NCI-H774 (cell line): Measurements from ENCODE around the gene TNIP1.

Experiments
- DNase-seq: peaks from one replicate; lab custom pipeline; 2025; lab: John Stamatoyannopoulos, UW

TNIP1 gene

DNA sequence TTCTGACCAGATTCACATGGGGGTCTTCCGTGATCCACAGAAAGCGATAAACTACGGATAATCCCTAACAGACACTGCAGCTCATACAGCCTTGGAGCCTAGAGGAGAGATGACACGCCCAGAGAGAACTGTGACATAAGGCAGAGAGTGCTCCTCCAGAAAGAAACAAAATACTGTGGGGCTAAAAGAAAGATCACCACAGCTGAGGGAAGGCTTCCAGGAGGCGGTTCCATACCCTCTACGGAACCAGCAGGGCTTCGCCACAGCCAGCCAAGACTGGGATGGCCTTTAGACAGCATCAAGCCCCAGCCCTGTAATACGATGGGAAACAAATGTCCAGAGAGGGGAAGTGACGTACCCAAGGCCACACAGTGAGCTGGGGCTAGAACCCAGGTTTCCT, 41.2 kb downstream of the TNIP1 start:
- no peak for DNase-seq

DNA sequence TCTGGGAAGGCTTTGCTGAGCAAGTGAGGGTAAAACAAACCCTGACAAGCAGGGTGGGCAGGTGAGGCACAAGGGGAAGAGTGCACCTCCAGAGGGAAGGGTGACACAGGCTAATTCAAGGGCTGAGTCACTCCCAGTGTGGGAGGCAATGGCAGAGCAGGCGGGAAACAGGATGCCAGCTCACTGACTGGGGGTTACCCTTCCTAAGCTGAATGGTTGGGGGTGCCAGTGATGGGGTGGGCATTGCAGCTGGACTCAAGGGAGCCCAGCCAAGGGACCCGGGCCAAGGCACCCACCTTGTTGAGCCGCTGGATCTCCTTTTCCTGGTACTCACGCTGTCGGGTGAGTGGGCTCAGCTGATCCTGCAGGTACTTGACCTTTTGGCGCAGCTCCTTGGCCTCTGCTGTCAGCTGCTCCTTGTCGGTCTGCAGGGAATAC, 42.0 kb downstream of the TNIP1 start:
- DNase-seq = no peak

DNA sequence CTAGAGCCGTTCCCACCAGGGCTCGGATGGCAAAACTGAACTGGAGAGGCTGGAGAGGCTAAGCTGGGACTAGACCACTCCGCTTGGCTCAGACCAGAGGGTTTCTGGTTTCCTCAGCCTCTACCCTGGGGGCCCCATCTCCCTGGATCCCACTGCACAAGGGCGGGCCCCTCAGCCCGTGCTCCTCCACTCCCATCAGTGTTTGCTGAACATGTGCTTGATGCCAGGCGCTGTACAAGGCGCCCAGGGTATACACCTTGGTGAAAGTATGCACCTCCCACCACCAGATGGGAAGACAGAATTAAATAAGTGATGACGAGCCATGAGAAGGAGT, 42.5 kb downstream of the TNIP1 start:
- no peak for DNase-seq

DNA sequence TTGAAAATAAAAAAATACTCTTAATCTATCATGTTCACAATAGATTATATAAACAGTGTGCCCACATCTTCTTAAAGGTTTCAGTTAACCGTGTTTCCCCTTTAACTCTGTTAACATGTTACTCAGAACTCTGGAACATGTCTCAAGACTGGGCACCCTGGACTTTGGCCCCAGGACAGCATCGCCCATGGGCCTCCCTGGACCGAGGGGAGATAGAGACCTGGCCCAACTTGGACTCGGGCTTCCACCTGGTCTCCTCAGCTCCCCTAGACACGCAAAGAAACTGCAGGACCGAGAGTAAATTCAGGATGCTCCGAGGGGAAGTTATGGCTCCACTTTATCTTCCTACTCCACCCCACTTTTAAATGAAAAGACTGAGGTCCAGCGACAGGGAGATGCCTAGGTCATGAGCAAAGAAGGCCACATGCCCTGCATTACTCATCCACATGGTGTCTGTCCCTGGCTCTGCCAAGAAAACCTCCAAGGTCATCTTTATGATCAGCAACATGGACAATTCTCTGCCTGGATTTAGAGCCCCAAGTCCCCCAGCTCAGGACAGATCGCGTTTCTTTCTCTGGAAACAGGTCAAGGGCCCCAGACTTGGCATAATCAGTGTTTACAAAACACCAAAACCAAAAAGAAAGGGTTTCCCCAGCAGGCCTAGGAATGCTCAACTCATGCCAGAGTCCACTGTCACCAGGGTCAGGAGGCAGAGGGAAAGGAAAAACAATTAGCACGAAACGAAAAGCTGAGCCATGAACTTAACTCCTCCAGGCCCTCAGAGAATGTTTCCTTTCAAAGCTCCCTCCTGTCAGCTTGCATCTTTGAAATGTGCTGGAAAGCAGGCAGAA, 43.0 kb downstream of the TNIP1 start:
- no peak for DNase-seq

DNA sequence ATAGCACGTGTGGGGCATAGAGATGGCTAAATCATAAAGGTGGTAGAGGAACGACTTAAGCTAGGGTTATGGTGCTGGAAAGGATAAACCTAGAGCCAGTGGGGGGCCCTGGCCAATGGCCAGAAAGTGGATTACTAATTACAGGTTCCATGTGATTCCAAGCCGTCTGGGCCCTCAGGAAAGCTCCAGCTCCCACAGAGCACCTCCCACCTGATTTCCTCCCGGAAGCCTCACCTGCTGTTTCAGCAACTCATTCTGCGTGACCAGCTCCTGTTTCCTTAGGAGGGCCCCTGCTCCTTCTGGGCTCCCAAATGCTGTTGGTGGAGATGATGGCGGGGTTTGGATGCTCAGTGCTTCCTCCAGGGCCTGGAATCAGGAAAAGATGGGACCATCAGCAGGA, 44.3 kb downstream of the TNIP1 start:
- DNase-seq = no peak

DNA sequence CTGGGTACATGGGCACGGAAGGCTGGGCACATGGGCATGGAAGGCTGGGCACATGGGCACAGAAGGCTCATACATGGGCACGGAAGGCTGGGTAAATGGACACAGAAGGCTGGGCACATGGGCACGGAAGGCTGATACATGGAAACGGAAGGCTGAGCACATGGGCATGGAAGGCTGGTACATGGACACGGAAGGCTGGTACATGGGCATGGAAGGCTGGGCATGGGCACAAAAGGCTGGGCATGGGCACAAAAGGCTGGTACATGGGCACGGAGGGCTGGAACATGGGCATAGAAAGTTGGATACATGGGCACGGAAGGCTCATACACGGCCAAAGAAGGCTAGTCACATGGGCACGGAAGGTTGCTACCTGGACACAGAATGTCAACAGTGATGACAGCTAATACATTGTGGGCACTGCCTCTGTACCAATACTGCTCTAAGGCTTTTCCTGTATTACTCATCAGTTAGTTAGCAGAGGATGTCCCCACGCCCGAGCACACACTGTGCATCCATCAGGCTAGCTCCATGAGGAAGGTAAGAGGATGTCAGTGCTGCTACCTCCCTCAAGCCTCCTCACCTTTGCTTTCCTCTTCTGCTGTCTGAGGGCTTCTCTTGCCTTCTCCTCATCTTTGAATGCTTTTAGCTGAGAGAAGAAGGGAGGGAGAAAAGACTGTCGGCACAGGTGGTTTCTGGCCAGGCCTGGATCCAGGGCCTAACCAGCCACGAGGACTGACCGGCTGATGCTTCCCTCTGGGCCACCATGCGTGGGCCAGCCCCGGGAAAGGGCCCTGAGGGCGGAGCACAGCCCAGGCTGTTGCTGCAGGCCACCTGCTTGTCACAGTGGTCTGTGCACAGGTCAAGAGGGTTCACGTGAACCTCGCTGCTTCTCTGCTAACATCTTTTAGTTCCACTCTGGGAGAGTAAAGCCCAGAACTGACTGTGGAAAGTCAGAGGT, 46.1 kb downstream of the TNIP1 start:
- no peak for DNase-seq

DNA sequence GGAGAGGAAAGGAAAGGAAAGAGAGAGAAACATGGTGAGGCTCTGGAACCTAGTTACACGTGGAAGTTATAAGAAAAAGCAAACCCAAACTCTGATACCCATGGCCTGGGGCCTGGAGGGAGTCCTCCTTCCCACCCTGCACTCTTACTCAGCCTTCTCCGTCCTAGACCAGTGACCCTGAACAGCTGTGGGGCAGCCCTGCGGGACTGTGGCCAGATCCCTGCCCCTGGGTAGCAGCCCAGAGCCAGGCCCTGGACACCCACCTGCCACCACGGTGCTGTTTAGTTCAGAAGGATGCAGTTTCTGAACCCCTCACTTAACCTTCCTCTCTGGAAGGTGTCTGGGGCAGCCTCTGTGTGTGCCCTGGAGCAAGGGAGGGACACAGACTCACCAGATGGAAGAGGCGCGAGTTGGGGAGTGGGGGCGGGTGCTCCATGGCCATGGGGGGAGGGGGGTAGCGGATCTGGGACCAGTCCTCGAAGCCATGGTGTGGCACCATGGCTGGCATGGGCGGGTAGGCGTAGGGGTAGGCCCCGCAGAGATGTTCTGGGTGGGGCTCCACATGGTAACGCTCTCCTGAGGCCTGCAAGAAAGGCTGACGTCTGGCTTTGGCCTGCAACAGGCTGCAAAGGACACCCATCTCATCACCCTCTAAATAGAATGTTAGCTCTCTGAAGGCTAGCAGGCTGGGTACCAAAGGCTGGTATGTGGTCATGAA, 47.5 kb downstream of the TNIP1 start:
- DNase-seq = no peak

DNA sequence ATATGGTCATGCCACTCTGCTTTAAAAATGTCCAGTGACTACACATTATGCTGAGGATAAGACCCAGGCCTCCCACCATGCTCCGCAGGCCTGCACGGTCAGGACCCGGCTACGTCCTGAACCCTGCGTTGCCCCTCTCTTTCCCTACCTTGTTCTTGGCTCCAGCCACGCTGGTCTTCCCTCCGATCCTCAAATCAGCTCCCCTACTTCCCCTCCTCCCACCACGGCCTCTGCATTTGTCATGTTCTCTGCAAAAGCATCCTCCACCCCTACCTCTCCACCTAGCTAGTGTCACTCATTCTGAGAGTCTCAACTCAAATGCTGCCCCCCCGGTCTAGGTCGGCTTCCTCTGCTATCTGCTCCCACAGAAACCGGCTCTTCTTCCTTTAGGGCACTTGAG, 49.3 kb downstream of the TNIP1 start:
- DNase-seq = no peak

DNA sequence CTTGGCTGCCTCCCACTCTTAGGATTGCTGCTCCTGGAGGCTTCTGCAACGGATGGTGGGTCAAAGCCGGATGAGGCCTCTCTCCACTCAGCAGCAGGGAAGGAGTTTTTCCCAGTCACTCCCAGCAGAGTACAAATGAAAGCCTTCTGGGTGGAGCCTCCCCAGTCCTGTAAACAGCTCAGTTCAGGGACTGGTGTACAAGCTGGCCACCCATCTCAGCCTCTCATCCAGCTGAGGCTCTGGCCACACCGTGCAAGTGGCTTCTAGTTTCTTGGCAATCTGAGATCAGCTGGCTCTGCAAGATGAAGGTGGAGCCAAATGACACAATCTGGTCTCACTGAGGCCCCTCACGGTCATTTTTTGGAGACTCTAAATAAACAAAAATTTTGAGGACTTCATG, 50.5 kb downstream of the TNIP1 start:
- no peak for DNase-seq

DNA sequence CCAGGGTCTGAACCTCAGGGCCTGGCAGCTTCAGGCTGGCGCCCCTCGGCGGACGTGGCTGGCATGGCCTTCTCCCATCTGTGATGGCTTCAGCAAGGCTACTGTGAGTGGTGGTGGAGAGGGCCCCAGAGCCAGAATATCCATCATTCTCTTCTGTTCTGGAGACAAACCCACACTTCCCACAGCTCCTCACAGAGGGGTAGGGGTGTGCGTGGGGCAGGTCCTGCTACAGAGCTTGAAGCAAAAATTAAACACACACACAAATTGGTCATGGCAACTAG, 50.8 kb downstream of the TNIP1 start:
- DNase-seq = no peak

DNA sequence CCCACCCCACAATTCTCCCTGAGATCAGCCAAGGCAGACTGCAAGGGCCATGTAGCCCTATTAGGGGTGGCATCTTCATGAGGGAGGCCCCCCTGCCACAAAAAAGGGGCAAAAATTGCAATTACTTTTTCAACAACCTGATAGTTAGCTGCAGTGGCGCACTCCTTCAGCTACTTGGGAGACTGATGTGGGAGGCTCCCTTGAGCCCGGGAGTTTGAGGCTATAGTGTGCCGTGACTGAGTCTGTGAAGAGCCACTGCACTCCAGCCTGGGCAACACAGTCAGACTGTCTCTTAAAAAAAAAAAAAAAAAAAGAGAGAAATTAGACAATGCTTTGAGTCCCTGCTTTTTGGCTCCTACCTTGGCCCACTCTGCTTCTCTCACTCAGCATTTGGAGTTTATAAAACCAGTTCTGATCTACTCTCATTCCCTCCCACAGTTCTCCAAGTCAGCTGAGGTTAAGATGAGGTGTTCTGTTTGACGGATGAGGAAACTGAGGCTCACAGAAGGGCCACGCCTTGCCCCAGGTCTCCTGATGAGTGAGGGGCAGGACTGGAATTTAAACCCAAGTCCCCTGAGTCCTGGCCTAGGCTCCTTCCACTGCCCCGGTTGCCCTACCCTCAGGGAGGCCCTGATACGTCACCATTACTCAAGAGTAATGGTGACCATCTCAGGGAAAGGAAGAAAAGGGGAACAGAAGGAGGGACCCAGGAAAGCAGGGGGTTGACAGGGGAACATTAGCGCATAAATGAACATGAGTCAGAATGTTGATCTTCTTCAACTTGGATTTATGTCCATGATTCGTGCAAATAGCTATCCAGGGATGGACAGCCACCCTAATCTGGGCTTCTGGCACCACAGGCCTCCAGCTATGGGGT, 51.4 kb downstream of the TNIP1 start:
- no peak for DNase-seq

DNA sequence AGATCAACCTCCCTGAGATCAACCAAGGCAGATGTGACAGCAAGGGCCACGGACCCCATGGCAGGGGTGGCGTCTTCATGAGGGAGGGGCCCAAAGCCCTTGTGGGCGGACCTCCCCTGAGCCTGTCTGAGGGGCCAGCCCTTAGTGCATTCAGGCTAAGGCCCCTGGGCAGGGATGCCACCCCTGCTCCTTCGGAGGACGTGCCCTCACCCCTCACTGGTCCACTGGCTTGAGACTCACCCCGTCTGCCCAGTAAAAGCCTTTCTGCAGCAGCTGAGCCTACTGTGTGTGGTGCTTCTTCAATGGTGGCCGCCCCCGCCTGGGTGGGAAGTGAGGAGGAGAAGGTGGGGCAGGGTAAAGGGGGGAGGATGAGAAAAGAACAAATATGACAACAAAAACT, 52.1 kb downstream of the TNIP1 start:
- DNase-seq = no peak

DNA sequence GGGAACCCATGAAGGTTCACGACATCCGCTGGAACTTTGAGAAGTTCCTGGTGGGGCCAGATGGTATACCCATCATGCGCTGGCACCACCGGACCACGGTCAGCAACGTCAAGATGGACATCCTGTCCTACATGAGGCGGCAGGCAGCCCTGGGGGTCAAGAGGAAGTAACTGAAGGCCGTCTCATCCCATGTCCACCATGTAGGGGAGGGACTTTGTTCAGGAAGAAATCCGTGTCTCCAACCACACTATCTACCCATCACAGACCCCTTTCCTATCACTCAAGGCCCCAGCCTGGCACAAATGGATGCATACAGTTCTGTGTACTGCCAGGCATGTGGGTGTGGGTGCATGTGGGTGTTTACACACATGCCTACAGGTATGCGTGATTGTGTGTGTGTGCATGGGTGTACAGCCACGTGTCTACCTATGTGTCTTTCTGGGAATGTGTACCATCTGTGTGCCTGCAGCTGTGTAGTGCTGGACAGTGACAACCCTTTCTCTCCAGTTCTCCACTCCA, 52.8 kb downstream of the TNIP1 start:
- DNase-seq = no peak

DNA sequence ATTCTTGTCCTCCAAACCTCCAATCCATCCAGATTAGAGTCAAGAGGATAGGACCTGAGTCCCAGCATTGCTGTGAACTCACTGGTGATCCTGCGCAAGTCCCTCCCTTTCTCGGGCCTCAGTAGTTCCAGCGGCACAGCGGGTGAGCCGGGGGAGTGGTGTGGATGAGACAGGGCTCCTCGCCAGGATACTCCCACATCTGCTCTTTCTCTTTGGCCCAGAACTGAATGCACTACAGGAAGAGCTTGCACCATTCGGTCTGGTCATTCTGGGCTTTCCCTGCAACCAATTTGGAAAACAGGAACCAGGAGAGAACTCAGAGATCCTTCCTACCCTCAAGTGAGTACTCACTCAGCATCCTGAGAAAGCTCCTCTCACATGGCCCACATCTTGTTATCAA, 54.2 kb downstream of the TNIP1 start:
- no peak for DNase-seq

DNA sequence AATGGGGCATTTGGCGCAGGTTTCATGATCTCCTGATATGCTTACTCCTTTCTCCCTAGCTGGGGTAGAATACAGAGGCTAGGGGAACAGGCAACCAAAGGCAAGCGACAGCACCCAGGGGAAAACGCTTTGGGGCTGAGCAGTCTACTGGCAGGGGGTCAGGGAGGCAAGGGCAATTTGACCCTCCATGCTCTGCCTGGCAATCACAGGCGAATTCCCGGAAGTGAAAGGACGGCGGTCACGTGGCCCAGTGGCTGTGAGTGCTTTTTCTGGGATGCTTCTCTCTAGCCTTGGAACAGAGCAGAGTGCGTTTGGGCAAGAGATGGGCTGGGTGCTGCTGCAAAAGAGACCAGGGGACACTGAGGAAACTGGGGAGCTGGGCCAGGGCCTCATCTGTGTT, 54.7 kb downstream of the TNIP1 start:
- DNase-seq = no peak

DNA sequence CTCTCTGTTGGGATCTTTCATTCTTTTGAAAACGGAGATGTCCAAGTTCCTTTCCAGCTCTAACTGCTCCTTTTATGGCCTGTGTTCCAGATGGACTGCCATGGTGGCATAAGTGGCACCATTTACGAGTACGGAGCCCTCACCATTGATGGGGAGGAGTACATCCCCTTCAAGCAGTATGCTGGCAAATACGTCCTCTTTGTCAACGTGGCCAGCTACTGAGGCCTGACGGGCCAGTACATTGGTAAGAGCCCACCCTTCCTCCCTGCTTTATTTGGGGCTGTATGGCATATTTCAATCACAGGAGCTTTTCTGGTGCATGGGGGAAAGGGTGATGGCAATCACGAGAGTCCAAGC, 55.6 kb downstream of the TNIP1 start:
- no peak for DNase-seq

DNA sequence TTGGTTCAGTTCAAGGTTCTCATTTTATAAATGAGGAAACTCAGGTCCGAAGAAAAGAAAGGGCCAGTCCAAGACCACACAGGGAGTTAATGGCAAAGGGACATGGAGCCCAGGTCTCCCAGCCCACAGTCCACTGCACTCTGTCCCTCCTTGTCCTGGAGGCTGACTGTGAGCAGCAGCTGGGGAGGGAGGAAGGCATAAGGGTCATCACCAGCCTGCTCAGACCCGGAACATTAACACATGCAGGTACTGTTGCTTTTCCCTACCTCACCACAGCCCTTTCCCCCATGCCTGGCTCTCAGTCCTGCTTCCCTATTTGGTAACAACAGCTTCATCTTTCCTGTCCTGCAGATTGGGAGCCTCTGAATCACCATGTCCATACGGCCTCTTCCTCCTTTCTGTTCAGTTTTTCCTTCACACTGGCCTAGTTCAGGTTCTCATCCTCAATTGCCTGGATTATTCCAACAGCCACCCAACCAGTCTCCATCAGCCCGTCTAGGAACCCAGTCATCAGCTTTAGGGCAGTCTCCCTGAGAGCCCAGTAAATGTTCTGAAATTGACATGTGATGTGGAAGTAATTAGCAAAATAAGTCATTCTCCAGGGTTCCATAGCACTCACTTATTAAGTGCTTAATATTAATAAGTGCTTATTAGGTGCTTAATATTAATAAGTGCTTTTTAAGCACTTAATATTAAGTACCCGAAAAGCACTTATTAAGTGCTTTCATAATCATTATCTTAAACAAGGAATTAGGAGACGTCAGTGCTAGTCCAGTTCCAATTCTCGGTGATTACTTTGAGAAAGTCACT, 56.2 kb downstream of the TNIP1 start:
- DNase-seq = no peak

DNA sequence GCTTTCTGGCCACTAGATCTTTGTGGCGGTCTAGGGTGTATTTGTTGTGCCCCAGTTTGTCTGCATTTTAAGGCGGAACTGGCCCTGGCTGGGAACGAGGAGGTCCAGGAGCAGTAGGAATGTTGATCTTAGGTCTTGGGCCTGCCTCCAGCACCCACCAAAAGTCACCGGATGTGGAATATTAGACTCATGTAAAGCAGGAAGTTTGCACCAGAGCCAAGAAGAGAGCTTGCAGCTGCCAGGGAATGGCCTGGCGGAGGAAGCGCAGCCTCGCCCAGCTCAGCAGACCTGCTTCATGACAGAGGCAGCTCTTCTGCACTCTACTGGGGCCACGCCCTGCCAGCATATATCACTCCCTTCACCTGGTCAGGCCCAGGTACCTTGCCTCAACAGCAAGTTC, 57.2 kb downstream of the TNIP1 start:
- DNase-seq = no peak

DNA sequence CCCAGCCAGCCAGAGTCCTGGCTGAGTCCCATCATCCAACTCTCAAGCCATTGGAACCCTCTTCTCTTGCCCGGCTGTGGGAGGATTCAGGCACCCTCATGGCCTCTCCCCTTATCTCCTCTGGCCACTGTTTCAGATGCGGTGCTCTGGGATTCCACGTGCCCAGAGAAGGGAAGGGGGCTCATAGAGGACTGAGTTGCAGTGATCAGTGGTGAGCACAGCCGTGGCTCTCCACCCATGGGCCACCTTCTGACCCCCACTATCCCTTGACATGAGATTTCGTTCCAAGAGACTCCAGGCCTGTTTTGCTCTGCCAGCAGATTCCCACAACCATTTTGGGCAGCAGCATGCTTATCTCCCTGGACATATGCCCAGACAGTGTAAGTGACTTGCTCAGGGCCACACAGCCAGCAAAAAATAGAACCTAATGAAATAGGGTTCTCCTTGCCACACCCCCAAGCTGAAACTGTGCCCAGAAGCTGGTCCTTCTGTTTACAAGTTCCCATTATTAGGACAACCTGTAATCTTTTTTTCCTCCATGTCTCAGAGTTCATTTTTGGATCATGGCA, 57.7 kb downstream of the TNIP1 start:
- no peak for DNase-seq

DNA sequence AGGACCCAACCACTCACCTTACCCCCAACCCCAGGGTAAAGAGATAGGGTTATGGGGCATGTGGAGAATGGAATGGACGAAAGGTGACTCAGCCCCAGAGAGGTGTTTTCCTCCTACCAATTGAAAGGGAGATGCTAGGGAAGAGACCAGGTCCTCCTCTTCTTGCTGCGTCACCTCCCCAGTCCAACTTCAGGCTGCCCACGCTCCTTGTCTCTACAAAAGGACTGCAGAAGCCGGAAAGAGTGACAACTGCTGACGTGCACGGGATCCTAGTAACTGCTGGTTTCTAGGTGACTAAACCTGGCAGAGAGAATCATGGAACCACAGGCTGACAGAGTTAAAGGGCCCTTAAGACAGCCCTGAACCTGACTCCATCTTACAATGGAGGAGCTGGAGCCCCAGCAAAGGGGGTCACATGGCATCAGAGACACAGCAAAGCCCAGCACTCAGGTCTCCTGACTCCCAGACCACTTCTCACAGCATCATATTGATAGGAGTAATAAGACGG, 58.3 kb downstream of the TNIP1 start:
- DNase-seq = no peak
